Skeletal muscle tissue (tissue), 4 donors: ENCODE measurements around the gene DIP2C. TPM values are rescaled to one million over a fixed set of nuclear protein-coding genes. Genes with fewer than 3 reads are reported as not detected.

ENCODE experiments used
- H3K27ac ChIP-seq: one replicate; pipeline ENCODE4 v1.7.0; 2013; ENCODE audit warnings: mild to moderate bottlenecking, low read depth, low read length, inconsistent platforms
- H3K27me3 ChIP-seq, 3 donors: one replicate each; pipeline ENCODE4 v1.7.0; 2013; ENCODE audit warnings: low read length in 3 of 3; ENCODE audit not compliant: control insufficient read depth in 3 of 3, insufficient read depth in 3 of 3
- H3K36me3 ChIP-seq, 3 donors: one replicate each; pipeline ENCODE4 v1.7.0; 2013; ENCODE audit warnings: low read length in 3 of 3; ENCODE audit not compliant: control insufficient read depth in 3 of 3, insufficient read depth in 3 of 3
- H3K4me1 ChIP-seq, 3 donors: one replicate each; pipeline ENCODE4 v1.7.0; 2013; ENCODE audit warnings: low read length in 3 of 3, mild to moderate bottlenecking in 3 of 3; ENCODE audit not compliant: control insufficient read depth in 3 of 3, insufficient read depth in 3 of 3
- H3K4me3 ChIP-seq, 3 donors: one replicate each; pipeline ENCODE4 v1.7.0; 2013; ENCODE audit warnings: low read length in 3 of 3
- H3K9ac ChIP-seq, 3 donors: one replicate each; pipeline ENCODE4 v1.7.0; 2013; ENCODE audit warnings: low read length in 3 of 3, mild to moderate bottlenecking in 3 of 3, moderate library complexity in 2 of 3, low read depth in 1 of 3
- H3K9me3 ChIP-seq, 3 donors: one replicate each; pipeline ENCODE4 v1.7.0; 2013; ENCODE audit warnings: low read length in 3 of 3; ENCODE audit not compliant: control insufficient read depth in 3 of 3
- total RNA-seq: library from RNA; depleted of rRNA; stranded (reverse); fragments of >200 nt; gene quantifications from one replicate; pipeline ENCODE4 v1.2.3, GENCODE V29; 2014
- donor health status: Osteomylitis.

Gene DIP2C
- total RNA-seq, 1 donor from 2014 or later, result 18.8 TPM

- H3K27me3 ChIP-seq, result no peaks in the 10 kb centered on the region
- no peaks in the 10 kb centered on the region for H3K9me3 ChIP-seq
- peaks cover 38 to 45% (median 40%) of the 10 kb centered on the region in 3 donors for H3K36me3 ChIP-seq
- H3K27ac ChIP-seq, result no peak overlapping the region
- H3K9ac ChIP-seq, result no peak overlapping the region
- H3K4me1 ChIP-seq, result no peaks in the 10 kb centered on the region
- H3K4me3 ChIP-seq, result no peak overlapping the region
Observed at GRCh38 chr10:338171-339037, 351.1 kb downstream of the DIP2C start.

DNA sequence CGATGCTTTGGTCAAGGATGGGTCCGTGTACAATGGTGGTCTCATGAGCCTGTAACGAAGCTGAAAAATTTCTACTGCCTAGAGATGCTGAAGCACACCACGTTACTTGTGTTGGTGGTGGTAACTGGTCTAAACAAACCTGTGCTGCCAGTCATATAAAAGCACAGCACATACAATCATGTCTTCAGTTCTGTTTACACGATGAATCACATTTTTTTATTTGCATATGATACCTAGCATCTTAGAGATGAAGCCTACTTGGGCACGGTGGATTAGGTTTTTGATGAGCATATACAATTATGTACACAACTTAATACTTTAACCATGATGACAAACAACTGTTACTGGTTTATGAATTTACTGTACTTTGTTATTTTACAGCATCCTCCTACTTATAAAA lies 353.2 kb downstream of the DIP2C start:
- Histone ChIP-seq H3K4me3 (no peak overlapping the region), H3K9ac (no peak overlapping the region), H3K27me3 (no peaks in the 10 kb centered on the region), H3K36me3 (peaks cover 30 to 41% (median 31%) of the 10 kb centered on the region in 3 donors), H3K27ac (no peak overlapping the region), H3K4me1 (no peaks in the 10 kb centered on the region), H3K9me3 (no peaks in the 10 kb centered on the region)

DNA sequence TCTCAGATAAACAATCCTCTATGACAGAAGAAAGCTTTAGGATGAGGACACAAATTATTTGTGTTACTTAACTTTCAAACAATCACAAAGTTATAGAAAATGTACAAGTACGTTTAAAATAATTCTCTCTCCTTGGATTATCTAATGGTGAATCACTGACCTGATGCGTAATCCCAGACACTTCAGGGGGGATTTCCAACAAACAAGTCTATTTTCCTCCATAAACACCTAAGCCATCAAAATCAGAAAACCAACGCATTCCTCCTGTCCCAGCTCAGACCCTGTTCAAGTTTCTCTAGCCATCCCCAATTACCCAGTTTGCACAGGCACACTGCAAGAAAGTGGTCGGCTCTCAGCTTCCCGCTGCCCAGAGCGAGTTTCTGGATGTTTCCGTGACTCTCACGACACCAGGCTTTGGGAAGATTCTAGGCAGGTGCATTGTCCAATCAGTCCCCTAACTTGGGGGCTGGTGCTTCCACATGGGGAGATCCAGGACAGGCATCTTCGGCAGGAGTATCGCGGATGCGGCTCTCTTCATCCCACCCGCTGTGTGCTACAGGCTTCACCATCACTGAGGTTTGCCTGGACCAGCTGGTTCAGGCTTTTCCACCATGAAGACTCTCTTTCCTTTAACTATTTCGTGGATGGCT lies 354.2 kb downstream of the DIP2C start:
- no peaks in the 10 kb centered on the region for H3K9me3 ChIP-seq
- no peaks in the 10 kb centered on the region for H3K27me3 ChIP-seq
- H3K27ac ChIP-seq, result no peak overlapping the region
- no peak overlapping the region for H3K9ac ChIP-seq
- H3K36me3 ChIP-seq, result peaks cover 21 to 32% (median 24%) of the 10 kb centered on the region in 3 donors
- no peaks in the 10 kb centered on the region for H3K4me1 ChIP-seq
- no peak overlapping the region for H3K4me3 ChIP-seq

DNA sequence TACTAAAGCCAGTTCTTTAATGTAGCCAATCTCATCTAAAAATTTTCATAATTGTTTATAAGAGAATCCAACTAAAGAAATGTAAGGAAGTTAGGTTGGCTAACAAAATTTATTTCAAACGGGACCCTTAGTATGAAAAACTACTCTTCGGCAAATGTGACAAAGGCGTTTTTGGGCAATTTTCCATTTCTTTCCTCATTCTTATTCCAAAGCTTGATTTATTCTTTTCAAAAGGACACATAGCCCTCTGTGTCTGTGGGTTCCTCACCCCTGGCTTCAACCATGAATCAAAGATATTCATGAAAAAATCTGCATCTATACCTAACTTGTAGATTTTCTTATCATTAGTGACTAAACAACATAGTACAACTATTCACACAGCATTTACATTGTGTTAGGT lies 358.3 kb downstream of the DIP2C start:
- Histone ChIP-seq H3K27ac (no peak overlapping the region), H3K9me3 (no peaks in the 10 kb centered on the region), H3K27me3 (no peaks in the 10 kb centered on the region), H3K36me3 (peaks cover 12 to 23% (median 17%) of the 10 kb centered on the region in 3 donors), H3K4me1 (peaks cover 2 to 5% (median 3%) of the 10 kb centered on the region in 3 donors), H3K4me3 (no peak overlapping the region), H3K9ac (no peak overlapping the region)

GRCh38 chr10:329361-330099 lies 359.9 kb downstream of the DIP2C start:
- H3K4me3 ChIP-seq, result no peak overlapping the region
- H3K27ac ChIP-seq, result no peak overlapping the region

DNA sequence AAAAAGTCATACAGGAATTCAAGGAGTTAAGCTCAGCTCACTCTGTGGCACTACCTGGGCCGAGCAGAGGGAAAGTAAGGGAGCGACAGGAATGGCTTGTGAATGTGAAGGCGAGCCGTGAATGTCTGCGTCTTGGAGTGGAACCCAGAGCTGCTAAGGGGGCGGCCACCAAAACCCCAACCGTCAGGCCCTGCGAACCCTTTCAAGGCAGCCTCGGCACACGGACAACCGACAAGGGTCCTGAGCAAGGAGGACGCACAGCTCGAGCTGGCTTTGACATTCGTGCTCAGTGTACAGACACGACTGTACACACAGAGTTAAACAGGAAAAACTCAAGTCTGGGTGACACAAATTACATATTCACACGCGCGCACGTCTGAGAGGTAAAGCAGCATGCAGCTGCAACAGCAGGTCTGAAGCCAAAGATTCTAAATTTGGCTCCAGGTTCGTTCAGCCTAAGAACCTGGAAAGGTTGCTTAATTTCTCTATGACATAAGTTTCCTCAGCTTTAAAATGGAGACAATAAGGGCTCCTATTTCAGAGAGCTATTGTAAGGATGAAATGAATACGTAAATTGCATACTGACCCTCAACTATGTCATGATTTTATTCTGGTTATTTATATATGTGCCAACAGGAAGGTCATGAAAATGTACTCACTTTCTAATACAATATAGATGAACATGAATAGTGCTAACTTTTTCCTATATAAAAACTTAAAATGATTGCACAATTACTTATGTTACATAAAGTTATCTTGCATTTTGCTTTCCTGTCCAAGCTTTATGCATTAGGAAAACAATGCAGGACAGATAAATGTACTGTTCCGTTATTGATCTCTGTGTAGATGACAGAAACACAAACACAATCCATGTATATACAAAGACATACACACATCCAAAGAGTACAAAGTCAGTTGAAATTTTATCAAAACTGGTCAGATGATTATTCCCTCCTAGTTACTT lies 361.3 kb downstream of the DIP2C start:
- H3K9me3 ChIP-seq, result no peaks in the 10 kb centered on the region
- H3K9ac ChIP-seq, result no peak overlapping the region
- no peak overlapping the region for H3K4me3 ChIP-seq
- peaks cover 2 to 5% (median 3%) of the 10 kb centered on the region in 3 donors for H3K4me1 ChIP-seq
- no peak overlapping the region for H3K27ac ChIP-seq
- H3K36me3 ChIP-seq, result peaks cover 21 to 26% (median 25%) of the 10 kb centered on the region in 3 donors
- H3K27me3 ChIP-seq, result no peaks in the 10 kb centered on the region

More at GRCh38 chr10:329361-330099, 359.9 kb downstream of the DIP2C start:
- Histone ChIP-seq H3K9me3 (no peaks in the 10 kb centered on the region), H3K9ac (no peak overlapping the region), H3K27me3 (no peaks in the 10 kb centered on the region), H3K4me1 (peaks cover 2 to 5% (median 3%) of the 10 kb centered on the region in 3 donors), H3K36me3 (peaks cover 16 to 27% (median 25%) of the 10 kb centered on the region in 3 donors)

DNA sequence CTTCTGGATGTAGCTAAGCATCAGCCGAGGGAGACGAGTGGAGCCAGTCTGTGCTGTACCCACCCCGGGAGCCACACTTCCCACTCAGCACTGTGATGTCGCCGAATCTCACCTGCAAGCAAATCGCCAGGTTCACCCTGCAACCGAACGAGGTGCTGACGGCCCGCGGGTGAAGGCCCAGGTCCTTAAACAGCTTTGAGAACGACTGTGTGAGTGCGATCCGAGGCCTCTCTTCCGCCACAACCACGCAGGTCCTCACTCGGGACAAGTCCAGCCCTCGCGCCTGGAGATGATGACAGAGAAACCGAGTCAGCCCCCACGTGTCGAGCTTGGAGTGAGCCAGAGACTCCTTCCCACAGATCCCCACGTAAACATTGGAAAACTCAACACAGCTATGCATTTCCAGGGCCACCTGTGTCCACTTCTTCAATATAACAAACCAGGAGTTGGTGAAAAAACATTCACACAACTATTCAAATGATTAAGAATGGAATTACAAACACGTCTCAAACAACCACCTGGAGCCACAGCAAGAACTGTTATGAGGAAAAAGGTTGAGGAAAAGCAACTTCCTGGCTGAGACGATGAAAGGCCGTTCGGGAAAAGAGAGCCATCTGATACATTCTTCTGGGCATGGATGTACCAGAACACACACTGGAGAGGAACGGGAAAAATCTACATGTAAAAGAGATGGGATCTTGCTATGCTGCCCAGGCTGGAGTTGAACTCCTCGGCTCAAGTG lies 362.4 kb downstream of the DIP2C start:
- H3K9me3 ChIP-seq, result no peaks in the 10 kb centered on the region
- H3K4me3 ChIP-seq, result no peak overlapping the region
- no peak overlapping the region for H3K9ac ChIP-seq
- no peak overlapping the region for H3K27ac ChIP-seq
- H3K27me3 ChIP-seq, result no peaks in the 10 kb centered on the region
- peaks cover 21 to 26% (median 25%) of the 10 kb centered on the region in 3 donors for H3K36me3 ChIP-seq
- peaks cover 2 to 5% (median 3%) of the 10 kb centered on the region in 3 donors for H3K4me1 ChIP-seq

DNA sequence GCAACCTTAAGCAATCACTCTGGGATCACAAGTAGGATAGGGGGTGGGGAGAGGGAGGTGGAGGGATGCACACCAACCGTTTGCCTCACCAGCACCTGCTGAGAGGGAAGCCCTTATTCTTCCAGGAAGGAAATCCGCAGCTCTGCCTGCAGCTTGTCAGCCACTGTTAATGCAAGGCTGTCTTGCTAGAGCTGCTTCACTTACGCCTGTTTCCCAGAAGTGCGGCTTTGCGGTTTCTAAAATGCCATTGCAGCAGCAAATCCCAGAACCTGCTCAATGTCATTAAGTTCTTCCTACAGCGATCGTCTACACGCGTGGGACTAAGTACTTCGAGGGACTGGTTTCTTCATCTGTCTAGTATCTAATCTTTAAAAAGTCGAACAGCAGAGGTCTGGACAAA lies 363.1 kb downstream of the DIP2C start:
- no peak overlapping the region for H3K27ac ChIP-seq
- H3K27me3 ChIP-seq, result no peaks in the 10 kb centered on the region
- H3K4me3 ChIP-seq, result no peak overlapping the region
- H3K4me1 ChIP-seq, result peaks cover 2 to 5% (median 3%) of the 10 kb centered on the region in 3 donors
- H3K9me3 ChIP-seq, result no peaks in the 10 kb centered on the region
- no peak overlapping the region for H3K9ac ChIP-seq
- peaks cover 21 to 26% (median 25%) of the 10 kb centered on the region in 3 donors for H3K36me3 ChIP-seq
